ENCODE results near the gene AGAP1.

The AGAP1 gene

GRCh38 chr2:235988271-235989015 is 494.6 kb downstream of the AGAP1 start:
- Histone ChIP-seq H3K27me3 (ENCODE audit: insufficient read depth, poor library complexity, severe bottlenecking) (no peaks in the 10 kb centered on the region), H3K4me1 (ENCODE audit: insufficient read depth, poor library complexity, severe bottlenecking) (no peaks in the 10 kb centered on the region), H3K9me3 (ENCODE audit: severe bottlenecking) (no peaks in the 10 kb centered on the region), H3K27ac (ENCODE audit: poor library complexity, severe bottlenecking) (no peak overlapping the region), H3K36me3 (ENCODE audit: low read depth) (no peaks in the 10 kb centered on the region), H3K4me3 (ENCODE audit: severe bottlenecking) (no peak overlapping the region)
- DNase-seq (ENCODE audit: low spot score) (no peak), ATAC-seq (ENCODE audit: low read depth) (no peak)
- TF ChIP-seq CTCF (IDR thresholded peaks at IDR 0.05; ENCODE audit: poor library complexity, severe bottlenecking): no peak

GRCh38 chr2:235989591-235989990 is 495.7 kb downstream of the AGAP1 start:
- ATAC-seq (ENCODE audit: low read depth) (no peak), DNase-seq (ENCODE audit: low spot score) (no peak)
- H3K4me1 ChIP-seq (ENCODE audit: insufficient read depth, poor library complexity, severe bottlenecking): no peaks in the 10 kb centered on the region
- H3K36me3 ChIP-seq (ENCODE audit: low read depth): no peaks in the 10 kb centered on the region
- TF ChIP-seq CTCF (IDR thresholded peaks at IDR 0.05; ENCODE audit: poor library complexity, severe bottlenecking): no peak
- no peak overlapping the region for H3K27ac ChIP-seq (ENCODE audit: poor library complexity, severe bottlenecking)
- H3K9me3 ChIP-seq (ENCODE audit: severe bottlenecking): no peaks in the 10 kb centered on the region
- no peak overlapping the region for H3K4me3 ChIP-seq (ENCODE audit: severe bottlenecking)
- no peaks in the 10 kb centered on the region for H3K27me3 ChIP-seq (ENCODE audit: insufficient read depth, poor library complexity, severe bottlenecking)

GRCh38 chr2:235990344-235990743 is 496.5 kb downstream of the AGAP1 start:
- no peak overlapping the region for H3K27ac ChIP-seq (ENCODE audit: poor library complexity, severe bottlenecking)
- DNase-seq (ENCODE audit: low spot score) (no peak), ATAC-seq (ENCODE audit: low read depth) (no peak)
- H3K4me3 ChIP-seq (ENCODE audit: severe bottlenecking): no peak overlapping the region
- TF ChIP-seq CTCF (IDR thresholded peaks at IDR 0.05; ENCODE audit: poor library complexity, severe bottlenecking): no peak
- H3K4me1 ChIP-seq (ENCODE audit: insufficient read depth, poor library complexity, severe bottlenecking): no peaks in the 10 kb centered on the region
- H3K9me3 ChIP-seq (ENCODE audit: severe bottlenecking): no peaks in the 10 kb centered on the region
- no peaks in the 10 kb centered on the region for H3K27me3 ChIP-seq (ENCODE audit: insufficient read depth, poor library complexity, severe bottlenecking)
- no peaks in the 10 kb centered on the region for H3K36me3 ChIP-seq (ENCODE audit: low read depth)

GRCh38 chr2:235992024-235992423 is 498.2 kb downstream of the AGAP1 start:
- TF ChIP-seq CTCF (IDR thresholded peaks at IDR 0.05; ENCODE audit: poor library complexity, severe bottlenecking): no peak
- Histone ChIP-seq H3K36me3 (ENCODE audit: low read depth) (no peaks in the 10 kb centered on the region), H3K9me3 (ENCODE audit: severe bottlenecking) (no peaks in the 10 kb centered on the region), H3K4me1 (ENCODE audit: insufficient read depth, poor library complexity, severe bottlenecking) (no peaks in the 10 kb centered on the region), H3K27ac (ENCODE audit: poor library complexity, severe bottlenecking) (no peak overlapping the region), H3K4me3 (ENCODE audit: severe bottlenecking) (no peak overlapping the region), H3K27me3 (ENCODE audit: insufficient read depth, poor library complexity, severe bottlenecking) (no peaks in the 10 kb centered on the region)
- DNase-seq (ENCODE audit: low spot score): no peak
- ATAC-seq (ENCODE audit: low read depth): no peak

- ATAC-seq (ENCODE audit: low read depth): no peak
- Histone ChIP-seq H3K27ac (ENCODE audit: poor library complexity, severe bottlenecking) (no peak overlapping the region), H3K27me3 (ENCODE audit: insufficient read depth, poor library complexity, severe bottlenecking) (no peaks in the 10 kb centered on the region), H3K4me3 (ENCODE audit: severe bottlenecking) (no peak overlapping the region), H3K4me1 (ENCODE audit: insufficient read depth, poor library complexity, severe bottlenecking) (no peaks in the 10 kb centered on the region), H3K9me3 (ENCODE audit: severe bottlenecking) (no peaks in the 10 kb centered on the region), H3K36me3 (ENCODE audit: low read depth) (no peaks in the 10 kb centered on the region)
- TF ChIP-seq CTCF (IDR thresholded peaks at IDR 0.05; ENCODE audit: poor library complexity, severe bottlenecking): no peak
- no peak for DNase-seq (ENCODE audit: low spot score)
Observed at GRCh38 chr2:235996419-235996818, 502.6 kb downstream of the AGAP1 start.

All from RWPE2 (cell line).